GM12878 (cell line): ENCODE data around the gene SHANK3. TPM values are rescaled to one million over a fixed set of nuclear protein-coding genes. Genes with fewer than 3 reads are reported as not detected.

Source experiments
- LARP7 ChIP-seq: fragments of 450-650 bp; IDR thresholded peaks from 2 replicates; pipeline ENCODE4 v1.6.1; 2017; ENCODE audit warnings: mild to moderate bottlenecking
- MYC ChIP-seq: IDR thresholded peaks from 2 replicates; pipeline ENCODE4 v1.6.1; 2011; ENCODE audit warnings: mild to moderate bottlenecking, low read length, moderate library complexity, inconsistent platforms; ENCODE audit not compliant: insufficient read depth, insufficient replicate concordance, insufficient read length, severe bottlenecking
- NFYB ChIP-seq: IDR thresholded peaks from 2 replicates; pipeline ENCODE4 v1.6.1; 2011; ENCODE audit warnings: low read depth, mild to moderate bottlenecking, low read length, improper control_type of control experiment, moderate library complexity; ENCODE audit not compliant: insufficient read depth
- NR2C2 ChIP-seq: IDR thresholded peaks from 2 replicates; pipeline ENCODE4 v1.6.1; 2011; ENCODE audit warnings: borderline replicate concordance, low read depth; ENCODE audit not compliant: control insufficient read depth, insufficient read length
- POLR2AphosphoS2 ChIP-seq: IDR thresholded peaks from 2 replicates; pipeline ENCODE4 v1.6.1; 2011; ENCODE audit warnings: low read depth, mild to moderate bottlenecking, low read length, improper control_type of control experiment, moderate library complexity
- TARDBP ChIP-seq: IDR thresholded peaks from 2 replicates; pipeline ENCODE4 v1.6.1; 2016; ENCODE audit warnings: borderline replicate concordance
- USF2 ChIP-seq: IDR thresholded peaks from 2 replicates; pipeline ENCODE4 v1.6.1; 2011; ENCODE audit warnings: low read depth, low read length, improper control_type of control experiment, borderline replicate concordance
- ZBTB11 ChIP-seq: fragments of 450-650 bp; formaldehyde crosslinking; IDR thresholded peaks from 2 replicates; pipeline ENCODE4 v1.5.0; 2022; ENCODE audit warnings: mild to moderate bottlenecking, missing genetic modification characterization
- ZNF217 ChIP-seq: fragments of 450-650 bp; IDR thresholded peaks from 2 replicates; pipeline ENCODE4 v1.6.1; 2017; ENCODE audit warnings: antibody characterized with exemption, mild to moderate bottlenecking
- ZNF622 ChIP-seq: fragments of 450-650 bp; IDR thresholded peaks from 2 replicates; pipeline ENCODE4 v1.6.1; 2017; ENCODE audit warnings: mild to moderate bottlenecking, inconsistent platforms
- polyA plus RNA-seq, 11 experiments: library from polyadenylated mRNA; depleted of rRNA in 4 of 11; unstranded in 6 of 11; stranded (reverse) in 5 of 11; fragments of >200 nt; fragmentation: Nextera tagmentation in 4 of 11; fragmentation: Illumina TruSeq in 1 of 11; extraction: Ambion mirVana in 4 of 11; extraction: Trizol in 1 of 11; gene quantifications; 1 replicate in 1 of 11; 2 replicates in 10 of 11; pipeline versions ENCODE4 v1.2.1 to v1.2.3, GENCODE V29; 2011 to 2016; ENCODE audit warnings: inconsistent platforms in 2 of 11, missing spikeins in 2 of 11, low read depth in 1 of 11
- total RNA-seq, 4 experiments: library from RNA; depleted of rRNA in 3 of 4; stranded (reverse); fragments of >200 nt in 3 of 4; fragmentation: Illumina TruSeq in 1 of 4; extraction: Trizol in 1 of 4; gene quantifications; 2 replicates each; pipeline versions ENCODE4 v1.2.1 to v1.2.3, GENCODE V29; 2013 to 2021

Gene SHANK3
- total and polyA plus RNA-seq, 10 of the 15 experiments (the other 5 are each of a cell fraction or from before 2014, with no cell fraction given), result under 0.01 to 0.10 (median 0.05) TPM; not detected in 6

- TF ChIP-seq ZBTB11 (CRISPR knock-in tag) (no peak), ZNF622 (no peak), NFYB (no peak), ZNF217 (no peak), USF2 (no peak), LARP7 (no peak), NR2C2 (no peak), POLR2AphosphoS2 (no peak), MYC (no peak), TARDBP (no peak)
Measured at GRCh38 chr22:50719814-50720300, 47.2 kb downstream of the SHANK3 start (continued).
